Esophagus muscularis mucosa (tissue), 3 donors: Measurements from ENCODE around the gene SH2D2A.

Source experiments
- EP300 ChIP-seq: sonication (generic); formaldehyde crosslinking; IDR thresholded peaks from one replicate; pipeline ENCODE4 v1.6.1; 2017; ENCODE audit warnings: antibody characterized with exemption
- POLR2AphosphoS5 ChIP-seq, 2 donors: sonication (generic); formaldehyde crosslinking; IDR thresholded peaks; one replicate each; pipeline ENCODE4 v1.6.1; 2017; ENCODE audit warnings: antibody characterized with exemption in 2 of 2

DNA sequence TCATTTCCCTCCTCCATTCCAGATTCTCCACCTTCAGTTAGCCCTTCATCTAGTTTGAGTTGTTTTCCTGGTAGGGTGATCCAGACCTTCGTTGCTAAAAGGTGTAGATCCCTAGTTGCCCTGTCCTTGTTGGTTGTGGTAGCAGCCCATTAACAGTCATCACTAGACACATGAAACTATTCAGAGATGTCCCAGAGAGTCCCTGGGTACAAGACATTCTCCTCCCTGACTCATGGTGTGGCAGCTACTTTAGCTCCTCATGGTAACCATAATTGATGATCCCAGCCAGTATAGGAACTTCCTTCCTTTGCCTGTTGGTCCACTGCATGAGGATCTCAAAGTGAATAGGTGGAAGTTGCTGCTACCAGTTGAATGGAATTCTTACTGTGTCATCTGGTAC, 6.0 kb upstream of the SH2D2A start:
- TF ChIP-seq EP300 = no peak
- TF ChIP-seq POLR2AphosphoS5 (IDR thresholded peaks at IDR 0.05) = no peak
